Psoas muscle (tissue), 8 donors: ENCODE results near the gene PNMA6A. TPM values are rescaled to one million over a fixed set of nuclear protein-coding genes. Genes with fewer than 3 reads are reported as not detected.
"Not testable (repeated sequence)": the region's sequence is repeated elsewhere in the genome, so short reads cannot be mapped to it uniquely, and the experiment has no call there.

Experiments
- ATAC-seq, 4 donors: fragments of 200-7000 bp; cut with Tn5 transposase; one replicate each; pipeline ENCODE4 v1.9.1; 2020; ENCODE audit warnings: moderate library complexity in 3 of 4, mild to moderate bottlenecking in 2 of 4
- DNase-seq, 2 donors: peaks; one replicate each; pipeline ENCODE4 v3.0.0-alpha.2; 2020
- H3K27ac ChIP-seq: fragments of 200-600 bp; one replicate; pipeline ENCODE4 v1.8.0; 2022
- H3K27me3 ChIP-seq, 3 donors: fragments of 200-600 bp in 1 of 3; one replicate each; pipeline versions ENCODE4 v1.6.1 to v1.8.0; 2013 to 2022; ENCODE audit warnings: low read length in 2 of 3, mild to moderate bottlenecking in 2 of 3, moderate library complexity in 1 of 3; ENCODE audit not compliant: insufficient read depth in 3 of 3
- H3K36me3 ChIP-seq, 2 donors: fragments of 200-600 bp in 1 of 2; one replicate each; pipeline versions ENCODE4 v1.6.1 to v1.8.0; 2013 to 2022; ENCODE audit warnings: low read depth in 1 of 2, mild to moderate bottlenecking in 1 of 2, moderate library complexity in 1 of 2; ENCODE audit not compliant: insufficient read depth in 1 of 2
- H3K4me1 ChIP-seq: fragments of 200-600 bp; one replicate; pipeline ENCODE4 v1.8.0; 2022
- H3K4me3 ChIP-seq: fragments of 200-600 bp; one replicate; pipeline ENCODE4 v1.8.0; 2022; ENCODE audit warnings: mild to moderate bottlenecking
- H3K9me3 ChIP-seq: fragments of 200-600 bp; one replicate; pipeline ENCODE4 v1.8.0; 2022
- WGBS, 3 donors: extraction: QIAGEN DNeasy Blood & Tissue Kit; methylation state at CpG; one replicate each; pipeline versions ENCODE4 v1.1.6 to v1.1.7; 2013; 5-methylcytosine and 5-hydroxymethylcytosine counted together
- intact Hi-C, 2 donors: fragments of 100-400 bp; cut with DNase I; formaldehyde crosslinking; loops; one replicate each; pipeline versions ENCODE4 v1.11.0 to v1.14.2; 2022
- polyA plus RNA-seq, 3 donors: library from polyadenylated mRNA; stranded (reverse); fragments of 200-250 nt; gene quantifications; one replicate each; pipeline ENCODE4 v1.2.3, GENCODE V29; 2013
- total RNA-seq, 4 donors: library from RNA; stranded (reverse); fragmentation: NEBNext Ultra II Directional in 2 of 4; extraction: Animal tissue kit (Norgen Biotek cat#: 25700) in 2 of 4; gene quantifications; one replicate each; pipeline versions ENCODE4 v1.2.1 to v1.2.4, GENCODE V29; 2021 to 2023
- TF ChIP-seq, protein P1 (sequence below): fragments of 200-600 bp; IDR thresholded peaks from one replicate; pipeline ENCODE4 v1.8.0; 2022; ENCODE audit warnings: antibody characterized with exemption
- donor health status: healthy with polysubstance abuse.
- donor health status: DM: no; HTN: no; CAD: no; lungs with moderate emphysema.
- donor health status: Bipolar disorder and iron deficiency.
- donor health status: healthy.
- donor health status: DM: yes; HTN: yes; CAD: no.
- donor health status: DM: no; HTN: no; CAD: no.
- donor health status: DM: no; HTN: no; CAD: no.
- donor health status: DM: yes; HTN: yes; CAD: no.

Gene PNMA6A
- total and polyA plus RNA-seq, 7 donors = 0.09 to 1.3 (median 0.20) TPM

GRCh38 chrX:153063315-153063714, 8.9 kb upstream of the PNMA6A start:
- intact Hi-C loops = no loop called here
- no peaks in the 10 kb centered on the region for H3K36me3 ChIP-seq
- DNase-seq = no peak

GRCh38 chrX:153064061-153064460, 8.2 kb upstream of the PNMA6A start:
- 68 to 83% (median 73%) methylated on average over 2 of the region's 2 CpGs for WGBS, 3 donors
- ATAC-seq (no peak), DNase-seq (no peak)
- Histone ChIP-seq H3K36me3 (no peaks in the 10 kb centered on the region), H3K4me3 (no peak overlapping the region), H3K27me3 (peaks cover 0 to 14% (median 0%) of the 10 kb centered on the region in 3 donors), H3K27ac (no peak overlapping the region), H3K4me1 (no peaks in the 10 kb centered on the region), H3K9me3 (no peaks in the 10 kb centered on the region)
- intact Hi-C loops = no loop called here
- TF ChIP-seq, protein P1, sequence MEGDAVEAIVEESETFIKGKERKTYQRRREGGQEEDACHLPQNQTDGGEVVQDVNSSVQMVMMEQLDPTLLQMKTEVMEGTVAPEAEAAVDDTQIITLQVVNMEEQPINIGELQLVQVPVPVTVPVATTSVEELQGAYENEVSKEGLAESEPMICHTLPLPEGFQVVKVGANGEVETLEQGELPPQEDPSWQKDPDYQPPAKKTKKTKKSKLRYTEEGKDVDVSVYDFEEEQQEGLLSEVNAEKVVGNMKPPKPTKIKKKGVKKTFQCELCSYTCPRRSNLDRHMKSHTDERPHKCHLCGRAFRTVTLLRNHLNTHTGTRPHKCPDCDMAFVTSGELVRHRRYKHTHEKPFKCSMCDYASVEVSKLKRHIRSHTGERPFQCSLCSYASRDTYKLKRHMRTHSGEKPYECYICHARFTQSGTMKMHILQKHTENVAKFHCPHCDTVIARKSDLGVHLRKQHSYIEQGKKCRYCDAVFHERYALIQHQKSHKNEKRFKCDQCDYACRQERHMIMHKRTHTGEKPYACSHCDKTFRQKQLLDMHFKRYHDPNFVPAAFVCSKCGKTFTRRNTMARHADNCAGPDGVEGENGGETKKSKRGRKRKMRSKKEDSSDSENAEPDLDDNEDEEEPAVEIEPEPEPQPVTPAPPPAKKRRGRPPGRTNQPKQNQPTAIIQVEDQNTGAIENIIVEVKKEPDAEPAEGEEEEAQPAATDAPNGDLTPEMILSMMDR = no peak

More at GRCh38 chrX:153063315-153063714, 8.9 kb upstream of the PNMA6A start:
- Histone ChIP-seq H3K4me1 (no peaks in the 10 kb centered on the region), H3K27me3 (peaks cover 0 to 16% (median 0%) of the 10 kb centered on the region in 3 donors), H3K27ac (no peak overlapping the region), H3K9me3 (no peaks in the 10 kb centered on the region), H3K4me3 (no peak overlapping the region)
- ATAC-seq = no peak
- TF ChIP-seq, protein P1 = no peak

- Histone ChIP-seq H3K27ac (no peak overlapping the region), H3K4me3 (no peak overlapping the region), H3K27me3 (peaks cover 0 to 14% (median 0%) of the 10 kb centered on the region in 3 donors), H3K9me3 (no peaks in the 10 kb centered on the region), H3K36me3 (no peaks in the 10 kb centered on the region), H3K4me1 (no peaks in the 10 kb centered on the region)
- ATAC-seq (no peak), DNase-seq (no peak)
- TF ChIP-seq, protein P1 = no peak
- intact Hi-C loops = no loop called here
- WGBS, 3 donors = 70 to 84% (median 82%) methylated on average over 6 of the region's 6 CpGs
Measured at GRCh38 chrX:153065389-153065788, 6.9 kb upstream of the PNMA6A start.

DNA sequence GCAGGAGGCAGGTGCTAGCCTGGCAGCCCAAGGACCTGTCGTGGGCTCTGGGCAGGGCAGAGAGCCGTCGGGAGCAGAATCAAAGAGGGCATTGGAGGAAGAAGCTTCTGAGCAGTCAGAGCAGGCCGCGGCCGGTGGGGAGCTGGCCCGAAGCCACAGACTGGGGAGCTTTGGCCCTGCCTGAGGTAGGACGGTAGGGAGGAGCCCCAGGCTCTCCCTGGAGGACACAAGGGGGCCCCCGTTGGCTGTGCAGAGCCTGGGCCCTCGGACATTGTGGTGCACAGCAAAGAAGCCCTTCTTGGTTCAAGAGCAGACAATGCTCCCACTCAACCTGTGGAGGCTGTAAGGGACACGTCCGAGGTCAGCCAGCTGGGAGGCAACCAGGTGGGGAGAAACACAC, 5.9 kb upstream of the PNMA6A start:
- H3K27ac ChIP-seq, intact Hi-C loops, H3K36me3 ChIP-seq, H3K4me1 ChIP-seq, H3K9me3 ChIP-seq, ATAC-seq, DNase-seq, H3K27me3 ChIP-seq, H3K4me3 ChIP-seq: not testable (repeated sequence)
- 50% methylated on average over 3 of the region's 12 CpGs; no CpG with 5 or more reads in 2 of the 3 donors for WGBS, 3 donors

- H3K27ac ChIP-seq, DNase-seq, H3K27me3 ChIP-seq, H3K4me3 ChIP-seq, intact Hi-C loops, ATAC-seq, H3K4me1 ChIP-seq, H3K9me3 ChIP-seq, H3K36me3 ChIP-seq: not testable (repeated sequence)
- WGBS, 3 donors = 81 to 100% methylated on average over 3 to 6 of the region's 29 CpGs; no CpG with 5 or more reads in 1 of the 3 donors
Measured at GRCh38 chrX:153073331-153073730, 1.1 kb downstream of the PNMA6A start.

- H3K9me3 ChIP-seq = no peaks in the 10 kb centered on the region
- no peak overlapping the region for H3K4me3 ChIP-seq
- no peak for ATAC-seq
- H3K27ac ChIP-seq = no peak overlapping the region
- intact Hi-C loops = no loop called here
- no peak for DNase-seq
- TF ChIP-seq, protein P1 = no peak
- no peaks in the 10 kb centered on the region for H3K4me1 ChIP-seq
- 84 to 88% (median 86%) methylated on average over 12 to 19 of the region's 24 CpGs for WGBS, 3 donors
- no peaks in the 10 kb centered on the region for H3K36me3 ChIP-seq
- H3K27me3 ChIP-seq = peaks cover 0 to 4% (median 0%) of the 10 kb centered on the region in 3 donors
Measured at GRCh38 chrX:153074262-153074899, 2.1 kb downstream of the PNMA6A start.
